Stimulated activated CD8-positive, alpha-beta memory T cell treated with anti-CD3 and anti-CD28 coated beads, Interleukin-4, amount 100 ng/mL, for 4 hours (primary cell): ENCODE results near the gene CCDC85A.

Experiments used
- DNase-seq, 2 donors: peaks; one replicate each; pipeline ENCODE4 v3.0.0-alpha.2; 2020; ENCODE audit warnings: low read depth in 2 of 2, low spot score in 1 of 2

Gene CCDC85A

DNA sequence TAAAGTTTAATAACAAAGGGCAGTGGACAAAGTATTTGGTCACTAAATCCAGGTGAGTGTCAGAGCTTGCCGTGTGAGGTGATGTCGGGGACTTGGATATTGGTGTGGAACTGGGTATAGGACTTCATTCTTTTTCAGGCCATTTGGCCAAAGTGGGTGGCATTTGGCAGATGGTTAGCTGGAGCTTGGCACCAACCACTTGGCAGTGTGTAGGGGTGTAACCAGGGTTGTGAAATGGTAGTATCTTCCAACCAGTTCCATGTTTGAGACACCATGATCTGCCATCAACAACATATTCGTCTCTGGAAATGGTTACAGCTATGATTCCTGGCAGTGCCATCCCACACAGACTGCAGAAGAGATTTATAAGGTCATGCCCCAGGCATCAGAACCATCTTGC lies 113.9 kb downstream of the CCDC85A start:
- DNase-seq: no peak

- no peak for DNase-seq
These were observed 115.4 kb downstream of the CCDC85A start for GRCh38 chr2:56299171-56299691.

- DNase-seq: no peak
These were observed 125.9 kb downstream of the CCDC85A start for GRCh38 chr2:56309626-56310170.

DNA sequence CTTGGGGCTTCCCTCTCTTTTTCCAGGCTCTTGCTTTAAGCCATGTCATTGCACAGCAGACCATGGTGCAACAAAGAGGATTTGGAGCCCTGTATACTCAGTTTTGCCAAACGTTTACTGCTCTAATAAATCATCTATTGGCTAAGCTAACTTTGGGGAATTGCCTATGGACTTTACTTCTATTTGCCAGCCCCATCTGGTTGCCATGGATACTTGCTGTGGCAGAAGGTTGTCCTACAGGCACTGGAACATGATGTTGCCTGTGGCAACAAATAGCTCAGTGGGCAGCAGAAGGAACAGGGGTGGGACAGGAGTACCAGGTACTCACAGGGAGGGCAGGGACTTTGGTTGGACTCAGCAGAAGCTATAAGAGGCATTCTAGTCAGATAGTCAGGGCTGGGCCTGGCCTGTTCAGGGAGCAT lies 129.7 kb downstream of the CCDC85A start:
- DNase-seq: no peak

DNA sequence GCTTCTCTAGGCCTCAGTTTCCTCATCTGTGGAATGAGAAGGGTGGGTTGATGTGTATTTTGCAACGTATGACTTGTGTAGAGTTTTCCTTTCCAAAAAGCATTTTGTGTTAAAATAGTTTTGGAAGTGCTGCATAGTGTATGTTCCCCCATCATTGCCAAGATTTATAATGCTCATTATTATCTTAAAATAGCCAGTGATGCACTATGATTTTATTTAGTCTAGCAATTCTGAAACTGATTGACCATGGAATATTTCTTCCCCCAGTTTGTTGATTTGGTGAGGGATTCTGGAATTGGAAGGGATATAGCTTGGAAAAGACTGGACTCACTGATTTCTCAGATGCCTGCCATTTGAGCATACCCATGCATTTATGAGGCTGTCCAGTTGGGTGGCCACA lies 130.6 kb downstream of the CCDC85A start:
- no peak for DNase-seq

DNA sequence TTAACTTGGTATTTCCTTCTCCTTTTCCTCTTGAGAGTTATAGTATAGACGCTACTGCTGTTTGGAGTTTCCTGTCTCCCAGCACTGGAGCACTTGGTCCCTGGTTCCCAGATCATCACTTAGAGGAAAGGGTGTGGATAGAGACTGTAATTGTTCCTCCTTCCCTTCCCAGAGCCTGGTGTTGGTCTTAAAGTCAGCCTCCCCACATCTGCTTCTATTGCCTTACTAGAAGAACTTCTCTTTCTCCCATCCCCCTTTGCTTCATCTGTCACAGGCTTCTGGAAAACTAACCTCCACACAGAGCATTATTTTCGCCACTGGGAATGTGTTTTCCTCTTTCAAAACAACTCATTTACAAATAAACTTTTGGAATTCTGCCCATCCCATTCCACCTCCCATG lies 131.0 kb downstream of the CCDC85A start:
- DNase-seq: no peak

- no peak for DNase-seq
These were observed 131.6 kb downstream of the CCDC85A start for GRCh38 chr2:56315376-56315775.

DNA sequence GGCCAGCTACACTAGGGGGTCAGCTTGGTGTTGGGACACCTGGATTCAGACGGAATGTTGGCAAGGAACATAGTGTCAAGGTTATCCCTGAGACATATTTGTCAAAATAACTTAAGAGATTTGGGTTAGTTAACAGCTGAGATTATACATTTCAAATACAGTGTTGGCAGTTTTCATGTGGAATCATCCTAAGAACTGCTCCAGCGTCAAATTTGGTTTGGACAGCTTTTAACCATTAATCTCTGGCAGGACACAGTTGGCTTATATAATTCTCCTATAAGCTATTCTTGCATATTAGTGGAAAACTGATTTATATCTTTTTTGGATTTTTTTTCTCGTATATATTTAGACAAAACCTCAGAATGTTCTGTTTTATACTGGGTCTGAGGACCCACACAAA lies 132.2 kb downstream of the CCDC85A start:
- DNase-seq: no peak

DNA sequence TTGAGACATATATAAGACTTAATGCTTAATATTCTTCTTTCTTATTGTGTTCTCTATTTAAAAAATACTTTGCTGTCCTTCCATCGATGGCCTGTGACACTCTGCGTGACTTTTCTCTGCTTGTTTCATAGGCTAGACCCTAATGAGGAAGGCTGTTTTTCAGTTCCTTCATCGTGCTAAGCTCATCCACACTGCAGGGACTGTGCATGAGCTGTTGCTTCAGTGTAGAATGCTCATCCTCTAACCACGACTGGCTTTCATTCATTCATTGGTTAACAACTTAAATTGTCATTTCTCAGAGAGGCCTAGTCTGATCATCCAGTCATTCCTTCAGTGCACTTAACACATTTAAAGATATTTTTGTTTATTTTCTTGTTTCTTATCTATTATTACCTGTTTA lies 134.4 kb downstream of the CCDC85A start:
- no peak for DNase-seq

- DNase-seq: no peak
These were observed 142.0 kb downstream of the CCDC85A start for GRCh38 chr2:56325661-56326345.

DNA sequence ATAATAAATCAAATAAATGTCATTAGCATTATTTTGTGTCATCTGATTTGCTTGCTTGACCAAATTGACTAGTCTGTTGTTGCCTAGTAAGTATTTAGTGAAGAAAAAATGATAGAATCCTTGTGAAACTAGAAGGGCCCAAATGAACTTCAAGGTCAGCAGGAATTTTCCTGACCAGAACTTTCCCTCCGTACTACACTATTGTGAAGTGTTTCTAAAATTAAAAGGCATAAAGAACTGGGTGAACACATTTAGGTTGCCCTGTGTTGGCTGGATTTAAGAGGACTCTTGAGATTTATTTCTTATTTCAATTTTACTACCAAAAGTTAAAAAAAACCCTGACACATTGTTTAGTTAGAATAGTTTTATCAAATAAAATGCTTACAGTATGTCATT lies 142.6 kb downstream of the CCDC85A start:
- DNase-seq: no peak

DNA sequence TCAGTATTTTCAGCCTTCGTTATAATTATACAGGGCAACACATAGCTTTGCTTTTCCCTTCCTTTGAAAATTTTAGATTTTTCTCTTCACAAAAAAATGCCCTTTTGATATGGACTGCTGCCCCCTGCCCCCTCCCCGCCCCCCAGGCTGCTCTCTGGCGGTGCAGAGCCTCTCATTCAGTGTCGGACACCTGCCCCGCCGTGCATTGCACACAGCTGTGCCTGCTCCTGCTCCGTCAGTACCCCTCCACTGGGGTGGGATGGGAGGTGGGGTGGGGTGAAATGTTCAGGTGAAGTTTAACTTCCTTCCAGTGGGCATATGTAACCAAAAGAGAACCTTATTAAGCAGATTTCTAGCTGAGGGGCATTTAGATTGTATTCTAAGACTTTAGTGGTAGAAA lies 148.0 kb downstream of the CCDC85A start:
- no peak for DNase-seq

- no peak for DNase-seq
These were observed 150.2 kb downstream of the CCDC85A start for GRCh38 chr2:56333812-56334485.

DNA sequence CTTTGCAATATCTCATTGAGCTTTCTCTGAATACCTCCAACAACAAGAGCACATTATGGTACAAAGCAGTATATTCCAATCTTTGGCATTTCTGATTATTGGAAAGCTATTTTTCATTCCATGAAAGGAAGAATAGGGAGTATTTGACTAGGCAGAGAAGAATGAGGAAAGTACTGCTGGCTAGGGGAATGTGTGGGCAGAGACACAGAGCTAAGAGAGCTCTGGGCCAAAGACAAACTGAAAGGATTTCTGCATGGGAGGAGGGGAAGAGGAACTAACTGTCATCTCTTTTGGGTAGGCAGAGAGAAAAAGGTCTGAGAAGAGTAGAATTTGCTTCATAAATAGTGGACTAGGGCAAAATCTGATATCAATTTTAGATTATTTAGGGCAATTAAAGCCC lies 150.8 kb downstream of the CCDC85A start:
- DNase-seq: no peak

DNA sequence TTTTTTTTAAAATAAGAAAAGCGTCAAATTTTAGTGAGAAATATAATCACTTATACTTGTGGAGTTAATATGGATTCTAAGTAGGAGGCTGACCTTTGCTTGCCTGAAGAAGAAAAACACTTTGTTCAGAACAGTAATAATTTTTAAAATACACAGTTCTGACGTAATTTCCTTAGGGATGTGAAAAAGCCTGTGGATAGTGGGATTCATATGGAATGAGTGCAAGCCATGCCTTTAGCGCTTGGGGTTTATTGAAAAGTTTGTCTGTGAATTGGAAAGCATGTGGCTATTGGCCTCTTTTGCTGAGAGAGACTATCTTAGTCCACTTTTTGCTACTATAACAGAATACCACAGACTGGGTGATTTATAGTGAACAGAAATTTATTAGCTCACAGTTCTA lies 151.3 kb downstream of the CCDC85A start:
- no peak for DNase-seq

- no peak for DNase-seq
These were observed 153.6 kb downstream of the CCDC85A start for GRCh38 chr2:56337342-56337741.

- no peak for DNase-seq
These were observed 154.4 kb downstream of the CCDC85A start for GRCh38 chr2:56338232-56338631.

GRCh38 chr2:56344771-56345170 lies 161.0 kb downstream of the CCDC85A start:
- DNase-seq: no peak

GRCh38 chr2:56347881-56348280 lies 164.1 kb downstream of the CCDC85A start:
- no peak for DNase-seq

GRCh38 chr2:56348392-56349210 lies 164.8 kb downstream of the CCDC85A start:
- no peak for DNase-seq

GRCh38 chr2:56357655-56358295 lies 174.0 kb downstream of the CCDC85A start:
- DNase-seq: no peak
